Trophoblast cell (in vitro differentiated cells and primary cell): ENCODE results near the gene SART1.

Source experiments
- DNase-seq, 2 donors: peaks; one replicate each; pipeline ENCODE4 v3.0.0-alpha.2; 2016
- H2AFZ ChIP-seq: 2 replicates; pipeline ENCODE4 v1.6.1; 2013; ENCODE audit warnings: low read length, moderate library complexity, mild to moderate bottlenecking; ENCODE audit not compliant: insufficient read depth, poor library complexity
- H2AK5ac ChIP-seq: 2 replicates; pipeline ENCODE4 v1.6.1; 2013; ENCODE audit warnings: mild to moderate bottlenecking, low read length
- H2BK120ac ChIP-seq: 2 replicates; pipeline ENCODE4 v1.6.1; 2013; ENCODE audit warnings: low read length, mild to moderate bottlenecking, moderate library complexity; ENCODE audit not compliant: insufficient read depth, poor library complexity
- H2BK12ac ChIP-seq: 2 replicates; pipeline ENCODE4 v1.6.1; 2013; ENCODE audit warnings: mild to moderate bottlenecking, low read length, moderate library complexity
- H2BK5ac ChIP-seq: 2 replicates; pipeline ENCODE4 v1.6.1; 2013; ENCODE audit warnings: low read length, low read depth, moderate library complexity, mild to moderate bottlenecking; ENCODE audit not compliant: poor library complexity
- H3K14ac ChIP-seq: 2 replicates; pipeline ENCODE4 v1.6.1; 2013; ENCODE audit warnings: mild to moderate bottlenecking, low read length
- H3K18ac ChIP-seq: 2 replicates; pipeline ENCODE4 v1.6.1; 2013; ENCODE audit warnings: mild to moderate bottlenecking, low read length
- H3K23ac ChIP-seq: 2 replicates; pipeline ENCODE4 v1.6.1; 2013; ENCODE audit warnings: low read length
- H3K27ac ChIP-seq: 2 replicates; pipeline ENCODE4 v1.5.1; 2013; ENCODE audit warnings: low read depth, mild to moderate bottlenecking, inconsistent platforms, low read length, moderate library complexity
- H3K27me3 ChIP-seq: 2 replicates; pipeline ENCODE4 v1.6.1; 2013; ENCODE audit warnings: inconsistent platforms, mild to moderate bottlenecking, low read length, moderate library complexity; ENCODE audit not compliant: insufficient read depth
- H3K36me3 ChIP-seq, 2 experiments: 1 replicate in 1 of 2; 2 replicates in 1 of 2; pipeline ENCODE4 v1.6.1; 2013; ENCODE audit warnings: low read length in 2 of 2, mild to moderate bottlenecking in 2 of 2, moderate library complexity in 1 of 2; ENCODE audit not compliant: insufficient read depth in 2 of 2, control insufficient read depth in 1 of 2
- H3K4ac ChIP-seq: 2 replicates; pipeline ENCODE4 v1.6.1; 2013; ENCODE audit warnings: low read depth, mild to moderate bottlenecking, low read length, moderate library complexity
- H3K4me1 ChIP-seq, 2 experiments: 1 replicate in 1 of 2; 2 replicates in 1 of 2; pipeline ENCODE4 v1.6.1; 2013; ENCODE audit warnings: low read length in 2 of 2, mild to moderate bottlenecking in 2 of 2, moderate library complexity in 1 of 2; ENCODE audit not compliant: insufficient read depth in 2 of 2, control insufficient read depth in 1 of 2
- H3K4me2 ChIP-seq: 2 replicates; pipeline ENCODE4 v1.6.1; 2013; ENCODE audit warnings: inconsistent platforms, mild to moderate bottlenecking, low read length, moderate library complexity
- H3K4me3 ChIP-seq: 2 replicates; pipeline ENCODE4 v1.5.1; 2013; ENCODE audit warnings: mild to moderate bottlenecking, low read depth, low read length, inconsistent platforms
- H3K79me1 ChIP-seq: one replicate; pipeline ENCODE4 v1.6.1; 2013; ENCODE audit warnings: low read length
- H3K79me2 ChIP-seq: 2 replicates; pipeline ENCODE4 v1.6.1; 2013; ENCODE audit warnings: low read length, mild to moderate bottlenecking; ENCODE audit not compliant: control insufficient read depth, insufficient read depth, poor library complexity
- H3K9ac ChIP-seq: 2 replicates; pipeline ENCODE4 v1.6.1; 2013; ENCODE audit warnings: mild to moderate bottlenecking, low read length
- H3K9me3 ChIP-seq: 2 replicates; pipeline ENCODE4 v1.6.1; 2013; ENCODE audit warnings: low read depth, mild to moderate bottlenecking, control low read depth, inconsistent platforms, low read length; ENCODE audit not compliant: insufficient read depth
- H4K12ac ChIP-seq: 2 replicates; pipeline ENCODE4 v1.6.1; 2013; ENCODE audit warnings: low read depth, mild to moderate bottlenecking, low read length, moderate library complexity
- H4K8ac ChIP-seq: 2 replicates; pipeline ENCODE4 v1.6.1; 2013; ENCODE audit warnings: low read depth, mild to moderate bottlenecking, low read length, moderate library complexity
- H4K91ac ChIP-seq: one replicate; pipeline ENCODE4 v1.6.1; 2013; ENCODE audit warnings: low read depth, mild to moderate bottlenecking, low read length, moderate library complexity
- WGBS: extraction: QIAGEN DNeasy Blood & Tissue Kit; methylation state at CpG from one replicate; pipeline ENCODE4 v1.1.7; 2013; ENCODE audit warnings: missing lambda C conversion rate; ENCODE audit not compliant: insufficient read length, insufficient coverage; ENCODE audit errors: extremely low coverage; 5-methylcytosine and 5-hydroxymethylcytosine counted together

The SART1 gene

DNA sequence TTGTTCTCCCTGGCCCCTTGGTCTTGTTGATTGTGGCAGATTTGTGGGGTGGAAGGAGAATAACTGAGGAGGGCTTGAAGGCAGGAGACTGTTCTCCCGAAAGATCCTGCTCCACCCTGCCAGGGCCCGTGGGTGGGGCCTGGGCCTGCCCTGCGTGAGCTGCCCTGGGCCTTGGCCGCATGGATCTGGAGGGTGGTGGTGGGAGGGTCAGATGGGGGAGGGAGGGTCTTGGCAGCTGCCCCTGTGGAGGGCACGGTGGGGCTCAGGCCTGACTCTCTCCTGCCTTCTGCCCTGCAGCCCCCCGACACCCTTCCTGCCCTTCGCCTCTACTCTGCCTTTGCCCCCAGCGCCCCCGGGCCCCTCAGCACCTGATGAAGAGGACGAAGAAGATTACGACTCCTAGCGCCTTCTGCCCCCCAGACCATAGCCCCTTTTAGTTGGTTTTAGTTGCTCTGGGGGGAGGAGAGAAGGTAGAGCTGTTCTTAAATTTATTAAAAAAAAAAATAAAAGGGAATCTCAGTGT is 40.4 kb upstream of the SART1 start:
- Histone ChIP-seq H3K27me3 (no peaks in the 10 kb centered on the region), H3K9me3 (peaks cover 2% of the 10 kb centered on the region), H3K23ac (no peak overlapping the region), H4K12ac (no peak overlapping the region), H2AK5ac (no peak overlapping the region), H3K18ac (no peak overlapping the region), H2BK5ac (no peak overlapping the region), H3K79me1 (peaks cover 9% of the 10 kb centered on the region), H3K4me2 (no peak overlapping the region), H3K14ac (no peak overlapping the region), H4K91ac (no peak overlapping the region), H3K27ac (no peak overlapping the region), H4K8ac (no peak overlapping the region), H2BK12ac (no peak overlapping the region), H2AFZ (no peak overlapping the region), H3K4ac (no peak overlapping the region), H2BK120ac (no peak overlapping the region), H3K36me3 (peaks cover 26 to 31% of the 10 kb centered on the region in 2 experiments), H3K4me1 (peaks cover 26 to 29% of the 10 kb centered on the region in 2 experiments), H3K9ac (no peak overlapping the region), H3K79me2 (peaks cover 10% of the 10 kb centered on the region), H3K4me3 (no peak overlapping the region)
- no CpG with 5 or more reads among the region's 12 CpGs for WGBS
- DNase-seq = no peak

DNA sequence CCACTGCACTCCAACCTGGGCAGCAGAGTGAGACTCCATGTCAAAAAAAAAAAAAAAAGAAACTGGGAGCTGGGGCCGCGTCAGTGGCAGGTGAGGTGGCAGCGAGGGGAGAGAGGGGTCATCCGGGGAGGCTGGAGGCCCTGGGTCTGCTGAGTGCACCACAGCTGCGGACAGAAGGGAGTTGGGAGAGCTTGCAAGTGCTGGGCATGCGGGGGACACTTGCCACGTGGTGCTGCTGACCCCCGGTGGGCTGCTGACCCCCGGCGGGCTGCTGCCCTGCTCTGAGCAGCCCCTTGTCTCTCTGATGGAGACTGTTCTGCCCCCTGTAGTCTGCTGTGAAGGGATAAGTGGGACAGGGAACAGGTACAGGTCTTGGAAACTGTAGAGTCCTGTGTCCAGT is 39.7 kb upstream of the SART1 start:
- Histone ChIP-seq H2AK5ac (no peak overlapping the region), H3K36me3 (peaks cover 26 to 29% of the 10 kb centered on the region in 2 experiments), H3K79me2 (peaks cover 10% of the 10 kb centered on the region), H2BK120ac (no peak overlapping the region), H2BK5ac (no peak overlapping the region), H3K27me3 (no peaks in the 10 kb centered on the region), H4K8ac (no peak overlapping the region), H3K23ac (no peak overlapping the region), H3K18ac (no peak overlapping the region), H3K79me1 (peaks cover 8% of the 10 kb centered on the region), H3K4me1 (peaks cover 20 to 21% of the 10 kb centered on the region in 2 experiments), H3K9me3 (peaks cover 2% of the 10 kb centered on the region), H2BK12ac (no peak overlapping the region), H3K27ac (no peak overlapping the region), H4K12ac (no peak overlapping the region), H3K9ac (no peak overlapping the region), H2AFZ (no peak overlapping the region), H3K14ac (no peak overlapping the region), H4K91ac (no peak overlapping the region), H3K4me3 (no peak overlapping the region), H3K4me2 (no peak overlapping the region), H3K4ac (no peak overlapping the region)
- WGBS = no CpG with 5 or more reads among the region's 10 CpGs
- no peak for DNase-seq

DNA sequence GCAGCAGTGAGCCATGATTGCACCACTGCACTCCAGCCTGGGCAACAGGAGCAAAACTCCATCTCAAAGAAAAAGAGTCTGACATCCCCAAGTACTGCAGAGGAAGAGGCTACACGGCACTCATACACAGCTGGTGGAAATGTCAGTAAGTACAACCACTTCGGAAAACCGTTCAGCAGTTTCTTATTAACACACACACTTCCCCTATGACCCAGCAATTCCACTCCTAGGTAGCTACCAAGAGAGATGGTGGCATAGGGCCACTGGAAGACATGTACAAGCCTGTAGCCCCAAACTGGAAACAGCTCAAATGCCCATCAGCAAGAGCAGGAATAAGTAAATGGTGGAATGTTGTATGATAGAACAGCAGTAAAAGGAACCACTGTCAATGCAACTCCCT is 39.0 kb upstream of the SART1 start:
- Histone ChIP-seq H2BK5ac (no peak overlapping the region), H3K9me3 (peaks cover 2% of the 10 kb centered on the region), H4K12ac (no peak overlapping the region), H3K14ac (no peak overlapping the region), H3K79me2 (peaks cover 10% of the 10 kb centered on the region), H3K79me1 (peaks cover 8% of the 10 kb centered on the region), H3K4ac (no peak overlapping the region), H3K27me3 (no peaks in the 10 kb centered on the region), H3K9ac (no peak overlapping the region), H3K4me1 (peaks cover 13 to 16% of the 10 kb centered on the region in 2 experiments), H3K18ac (no peak overlapping the region), H2AFZ (no peak overlapping the region), H3K4me3 (no peak overlapping the region), H2BK12ac (no peak overlapping the region), H2BK120ac (no peak overlapping the region), H2AK5ac (no peak overlapping the region), H3K36me3 (peaks cover 21 to 24% of the 10 kb centered on the region in 2 experiments), H3K4me2 (no peak overlapping the region), H4K8ac (no peak overlapping the region), H4K91ac (no peak overlapping the region), H3K27ac (no peak overlapping the region), H3K23ac (no peak overlapping the region)
- DNase-seq = no peak
- no CpG with 5 or more reads among the region's 3 CpGs for WGBS

DNA sequence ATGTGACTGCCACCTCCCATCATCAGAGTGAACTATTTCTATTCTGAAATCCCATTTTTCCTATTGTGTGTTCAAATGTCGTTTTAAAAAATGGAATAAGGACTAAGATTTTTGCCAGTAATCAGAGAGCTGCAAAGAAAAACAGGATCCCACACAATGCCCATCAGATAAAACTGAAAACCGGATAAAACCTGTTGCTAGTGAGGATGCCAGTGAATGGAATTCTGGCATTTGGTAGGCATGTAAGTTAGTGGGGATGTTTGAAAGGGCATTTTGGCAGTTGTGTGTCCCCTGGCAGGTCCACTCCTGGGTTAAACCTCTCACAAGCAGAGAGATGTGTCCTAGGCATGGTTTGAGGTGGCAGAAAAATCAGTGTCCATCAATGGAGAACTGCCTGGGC is 36.1 kb upstream of the SART1 start:
- peaks cover 4% of the 10 kb centered on the region for H3K9me3 ChIP-seq
- H3K79me1 ChIP-seq = no peaks in the 10 kb centered on the region
- H3K4ac ChIP-seq = no peak overlapping the region
- H4K12ac ChIP-seq = no peak overlapping the region
- H3K4me2 ChIP-seq = no peak overlapping the region
- DNase-seq = no peak
- H3K27me3 ChIP-seq = no peaks in the 10 kb centered on the region
- no peak overlapping the region for H3K9ac ChIP-seq
- H3K36me3 ChIP-seq = peaks cover 16 to 22% of the 10 kb centered on the region in 2 experiments
- H3K23ac ChIP-seq = no peak overlapping the region
- H2BK5ac ChIP-seq = no peak overlapping the region
- H3K79me2 ChIP-seq = no peaks in the 10 kb centered on the region
- no peak overlapping the region for H3K14ac ChIP-seq
- no peak overlapping the region for H3K4me3 ChIP-seq
- H2BK120ac ChIP-seq = no peak overlapping the region
- H4K8ac ChIP-seq = no peak overlapping the region
- peaks cover 2% of the 10 kb centered on the region in 2 experiments for H3K4me1 ChIP-seq
- WGBS = no CpG with 5 or more reads among the region's 2 CpGs
- no peak overlapping the region for H2BK12ac ChIP-seq
- H3K18ac ChIP-seq = no peak overlapping the region
- H2AK5ac ChIP-seq = no peak overlapping the region
- H2AFZ ChIP-seq = no peak overlapping the region
- no peak overlapping the region for H3K27ac ChIP-seq
- H4K91ac ChIP-seq = no peak overlapping the region
